GM19043 (cell line): ENCODE measurements around the gene DSCAML1.

Experiments
- ATAC-seq: cut with Tn5 transposase; IDR thresholded peaks from one replicate; pipeline ENCODE4 v1.9.1; 2021; ENCODE audit warnings: low read depth; ENCODE audit not compliant: unreplicated experiment

The DSCAML1 gene

DNA sequence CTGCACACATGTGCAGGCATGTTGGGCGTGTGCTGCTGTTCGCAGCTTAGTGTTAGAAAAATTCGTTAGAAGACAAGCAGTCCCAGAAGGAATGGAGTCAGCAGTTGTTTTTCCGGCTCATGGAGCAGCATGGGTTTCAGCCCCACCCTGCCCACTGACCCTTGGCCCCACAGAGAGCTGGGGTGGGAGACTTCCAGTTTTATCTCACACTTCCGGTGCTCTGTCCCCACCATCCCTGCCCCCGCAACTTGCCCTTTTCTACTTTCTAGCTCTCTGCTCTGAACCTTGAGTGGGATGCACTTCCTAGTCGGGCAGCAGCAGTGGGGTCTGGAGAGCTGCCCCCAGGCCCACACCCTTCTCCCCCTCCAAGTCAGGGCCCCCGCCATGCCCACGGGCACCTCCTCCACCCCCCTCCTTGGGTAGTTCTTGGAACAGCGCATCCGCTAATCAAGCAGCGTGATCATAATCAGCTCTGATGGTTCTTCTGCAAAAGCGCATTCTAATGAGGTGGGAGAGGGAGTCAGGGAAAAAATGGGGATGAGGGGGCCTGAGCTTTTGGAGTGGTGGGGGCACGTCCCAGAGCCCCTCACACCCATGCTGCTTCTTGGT lies 285.0 kb downstream of the DSCAML1 start:
- no peak for ATAC-seq

DNA sequence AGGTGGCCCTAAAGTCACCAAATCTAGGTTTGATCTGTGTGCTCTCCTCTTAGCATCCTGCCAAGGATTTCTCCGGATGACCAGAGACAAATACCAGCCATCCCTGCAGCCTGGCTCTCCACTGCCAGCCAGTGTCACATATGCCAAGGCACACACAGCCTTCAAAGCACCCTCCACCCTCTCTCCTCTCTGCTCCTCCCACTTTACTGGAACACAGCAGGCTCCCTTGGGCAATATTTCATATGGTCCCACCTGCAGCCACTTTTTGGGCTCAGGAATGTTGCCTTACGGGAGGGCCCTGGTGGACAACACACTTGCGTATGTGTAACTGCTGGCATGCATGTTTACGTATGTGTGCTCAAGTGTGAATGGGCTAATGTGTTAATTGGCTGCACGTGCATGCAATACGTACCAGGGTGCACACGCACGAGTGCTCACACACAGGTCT lies 285.5 kb downstream of the DSCAML1 start:
- no peak for ATAC-seq

DNA sequence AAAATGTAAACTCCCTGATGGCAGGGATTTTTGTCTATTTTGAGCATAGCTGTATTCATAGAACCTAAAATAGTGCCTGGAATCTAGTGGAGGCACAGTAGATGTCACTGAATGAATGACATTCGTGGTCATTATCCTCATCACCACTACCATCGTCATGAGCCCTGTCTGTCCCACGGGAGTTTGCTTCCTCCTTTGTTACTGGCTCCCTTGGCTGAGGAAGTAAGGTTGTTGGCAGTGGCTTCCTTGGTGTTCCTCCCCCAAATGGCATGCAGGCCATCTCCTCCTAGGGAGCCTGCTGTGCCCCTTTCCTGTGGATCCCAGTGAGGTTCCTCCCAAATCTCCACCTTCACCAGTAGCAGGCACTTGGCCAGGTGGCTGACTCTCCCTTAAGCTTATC lies 286.4 kb downstream of the DSCAML1 start:
- ATAC-seq: no peak

DNA sequence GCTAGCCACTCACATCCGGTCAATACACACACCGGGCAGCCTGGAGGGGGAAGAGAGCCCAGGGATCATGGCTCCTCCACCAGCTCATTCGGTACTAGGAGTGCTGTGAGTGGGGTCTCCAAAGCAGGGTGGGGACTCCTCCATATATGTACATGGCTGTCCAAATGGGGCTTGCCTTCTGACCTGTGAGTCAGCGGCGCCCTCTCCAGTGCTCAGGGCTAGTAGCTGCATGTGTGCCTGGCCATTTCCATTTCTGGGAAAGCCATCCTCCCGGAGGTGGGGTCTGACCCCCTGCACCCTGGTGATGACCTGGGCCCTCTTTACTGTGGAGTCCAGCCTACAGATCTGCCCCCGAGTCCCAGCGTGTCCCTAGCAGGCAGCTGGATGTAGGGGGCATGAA lies 287.5 kb downstream of the DSCAML1 start:
- no peak for ATAC-seq

DNA sequence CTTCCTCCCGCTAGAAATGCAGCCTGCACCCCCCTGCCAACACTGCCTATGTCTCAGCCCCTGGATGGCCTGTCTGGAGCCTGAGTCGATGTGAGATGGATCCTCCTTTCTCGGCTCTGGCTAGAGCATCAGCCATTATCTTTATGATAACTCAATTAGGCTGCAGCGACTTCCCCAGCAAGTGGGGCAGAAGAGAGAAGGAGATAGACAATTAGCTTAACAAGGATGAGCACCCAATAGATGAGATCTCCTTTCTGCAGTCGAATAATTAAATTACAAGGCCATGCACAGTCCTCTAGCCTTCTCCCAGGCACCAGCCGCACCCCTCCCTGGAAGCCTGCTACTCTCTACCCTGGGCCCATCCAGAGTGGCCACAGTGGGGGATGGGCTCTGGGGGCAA lies 290.0 kb downstream of the DSCAML1 start:
- ATAC-seq: no peak

DNA sequence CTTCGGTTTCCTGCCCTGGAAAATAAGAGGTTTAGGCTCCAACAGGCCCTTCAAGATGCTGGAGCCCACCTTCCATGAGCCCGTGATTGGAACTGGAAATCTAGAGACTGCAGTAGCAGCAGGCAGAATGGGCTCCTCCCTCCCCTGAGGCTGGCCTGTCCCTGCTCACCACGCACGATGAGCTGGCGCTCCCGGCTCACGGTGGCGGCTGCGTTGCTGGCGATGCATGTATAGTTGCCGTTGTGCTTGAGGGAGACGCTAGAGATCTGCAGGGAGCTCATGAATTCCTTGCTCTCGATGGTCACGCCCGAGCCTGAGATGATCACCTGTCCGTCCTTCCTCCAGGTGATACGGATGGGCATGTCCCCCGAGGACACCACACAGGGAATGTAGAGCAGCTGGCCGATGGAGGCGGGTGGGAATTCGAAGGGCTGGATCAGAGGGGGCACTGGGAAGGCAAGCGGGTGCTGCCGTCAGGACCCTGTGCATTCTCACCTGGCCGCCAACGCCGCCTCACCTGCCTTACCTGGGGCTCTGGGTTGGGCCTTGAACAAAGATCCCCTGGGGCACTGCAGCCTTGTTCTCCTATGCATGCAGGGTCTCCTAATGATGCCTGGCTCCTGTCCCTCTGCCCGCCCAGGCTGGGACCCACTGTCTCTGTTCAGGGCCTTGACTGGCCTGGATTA lies 291.6 kb downstream of the DSCAML1 start:
- no peak for ATAC-seq

DNA sequence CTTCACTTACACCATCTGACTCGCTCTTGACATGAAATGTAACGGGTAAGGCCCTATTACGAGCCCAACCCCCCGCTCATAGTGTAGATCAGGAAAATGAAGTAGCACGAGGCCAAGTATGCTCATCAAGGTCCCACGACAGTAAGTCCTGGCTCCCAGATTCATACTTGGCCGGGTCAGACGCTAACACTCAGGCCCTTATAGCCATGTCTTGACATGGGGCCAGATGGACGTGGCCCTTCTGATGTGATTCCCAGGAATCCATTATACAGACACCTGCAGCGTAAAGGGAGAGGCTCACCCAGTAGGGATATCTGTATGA lies 294.3 kb downstream of the DSCAML1 start:
- no peak for ATAC-seq

DNA sequence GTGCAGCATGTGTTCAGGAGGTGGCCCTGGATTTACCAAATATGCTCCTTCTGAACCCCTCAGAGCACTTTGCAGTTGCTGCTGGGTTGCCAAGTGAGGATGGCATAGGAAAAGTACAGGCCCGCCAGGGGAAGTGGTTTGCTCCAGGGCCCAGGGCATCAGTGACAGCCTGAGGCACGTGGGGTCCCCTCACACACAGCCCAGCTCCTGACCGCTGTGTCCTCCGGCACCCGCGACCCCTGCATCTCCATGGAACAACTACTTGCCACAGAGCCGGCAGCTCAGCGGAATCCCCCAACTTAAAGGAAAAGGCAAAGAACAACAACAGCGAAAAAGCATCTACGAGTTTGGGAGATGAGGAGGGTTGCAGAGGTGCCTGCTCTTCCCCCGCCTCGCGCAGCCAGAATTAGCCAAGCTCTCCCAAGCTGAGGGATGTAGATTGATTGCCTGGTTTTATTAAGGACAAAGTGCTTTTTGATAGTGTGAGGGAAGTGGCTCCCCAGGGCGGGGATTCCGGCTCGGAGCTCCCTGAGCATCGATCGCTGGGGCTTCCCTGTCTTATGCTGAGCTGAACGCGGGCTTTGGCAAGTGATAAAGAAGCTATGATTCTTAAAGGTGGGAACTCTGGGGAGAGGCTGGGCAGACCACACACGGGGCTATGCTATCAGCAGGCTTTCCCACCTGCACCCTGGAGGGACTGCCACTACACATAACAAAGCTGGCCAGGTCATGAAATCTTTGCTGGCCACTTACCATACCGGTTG lies 294.8 kb downstream of the DSCAML1 start:
- ATAC-seq: no peak

DNA sequence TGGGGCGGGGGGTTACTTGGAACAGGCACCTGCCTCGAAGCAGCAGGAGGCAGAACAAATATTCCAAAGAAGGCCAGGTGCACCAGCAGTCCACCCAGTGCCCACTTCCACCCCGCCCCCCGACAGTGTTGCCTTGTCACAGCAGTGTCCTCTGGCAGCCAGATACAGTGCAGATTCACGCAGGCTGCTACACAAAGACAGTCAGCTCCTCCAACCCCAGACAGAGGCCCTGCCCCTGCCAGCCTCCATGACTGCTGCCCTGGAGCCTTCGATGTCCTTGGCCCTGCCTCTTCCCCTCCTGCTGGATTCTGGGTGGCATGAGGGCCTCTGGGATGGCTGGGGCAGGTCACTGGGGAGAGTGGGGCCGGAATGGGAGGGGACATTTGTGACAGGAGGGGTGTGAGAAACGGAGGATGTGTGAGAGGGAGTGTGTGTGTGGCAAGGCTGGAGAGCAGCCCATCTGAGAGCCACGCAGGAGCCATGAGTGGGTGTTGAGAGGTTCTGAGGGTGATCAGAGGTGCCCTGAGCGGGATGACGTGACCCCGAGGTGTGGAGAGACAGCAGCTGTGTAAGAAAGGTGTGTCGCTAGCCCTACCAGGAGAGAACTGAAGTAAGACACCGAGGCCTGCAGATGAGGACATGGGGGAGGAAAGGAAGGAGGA lies 295.6 kb downstream of the DSCAML1 start:
- ATAC-seq: no peak

DNA sequence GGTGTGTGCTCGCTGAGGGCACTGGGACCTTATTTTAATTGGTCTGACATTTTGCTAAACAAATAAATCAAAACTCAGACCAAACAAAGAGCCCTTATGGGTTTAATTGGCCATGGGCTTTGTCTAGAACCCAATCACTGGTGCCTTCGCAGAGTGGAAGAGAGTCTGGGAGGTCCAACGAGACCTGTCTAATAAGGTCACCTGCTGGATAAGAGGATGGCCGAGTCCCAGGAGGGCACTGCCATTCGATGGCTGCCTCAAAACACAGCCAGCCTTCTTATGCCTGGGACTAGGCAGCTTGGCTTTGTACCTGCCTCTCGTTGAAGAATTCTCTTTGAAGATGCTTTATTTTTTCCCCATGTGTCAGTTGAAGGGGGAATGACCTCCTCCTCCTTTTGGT lies 298.2 kb downstream of the DSCAML1 start:
- ATAC-seq: no peak

DNA sequence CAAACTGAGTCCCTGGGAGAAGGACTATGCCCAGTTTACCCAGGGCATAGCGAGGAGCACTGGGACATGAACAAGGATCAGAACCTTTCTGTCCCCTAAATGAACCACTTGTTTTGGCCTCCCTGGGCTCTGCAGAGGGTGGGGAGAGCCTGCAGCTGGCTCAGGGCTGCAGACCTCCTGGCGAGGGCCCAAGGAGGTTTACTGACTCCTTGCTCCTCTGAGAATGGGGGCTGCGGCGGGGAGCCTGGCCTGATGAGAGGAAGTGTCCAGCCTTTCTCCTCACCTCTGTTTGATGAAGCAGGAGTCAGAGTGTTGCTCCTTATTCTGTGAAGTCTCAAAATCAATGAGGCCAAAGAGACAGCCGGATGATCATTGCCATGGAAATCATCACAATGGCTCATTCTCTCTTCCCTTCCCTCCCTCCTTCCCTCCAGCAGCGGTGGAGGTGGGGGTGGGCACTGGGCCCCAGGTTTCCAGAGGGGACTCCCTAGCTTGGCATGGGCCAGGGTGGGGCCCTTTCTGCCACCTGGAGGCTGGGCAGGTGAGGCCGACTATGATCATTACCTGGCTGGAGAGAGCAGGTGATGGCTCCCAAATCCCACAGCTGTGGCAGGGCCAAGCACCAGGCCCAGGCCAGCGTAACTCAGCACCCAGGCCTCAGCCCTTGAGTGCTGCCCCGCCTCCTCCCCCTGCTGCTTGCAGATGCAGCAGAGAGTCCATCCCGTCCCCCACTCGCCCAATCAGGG lies 299.6 kb downstream of the DSCAML1 start:
- no peak for ATAC-seq

DNA sequence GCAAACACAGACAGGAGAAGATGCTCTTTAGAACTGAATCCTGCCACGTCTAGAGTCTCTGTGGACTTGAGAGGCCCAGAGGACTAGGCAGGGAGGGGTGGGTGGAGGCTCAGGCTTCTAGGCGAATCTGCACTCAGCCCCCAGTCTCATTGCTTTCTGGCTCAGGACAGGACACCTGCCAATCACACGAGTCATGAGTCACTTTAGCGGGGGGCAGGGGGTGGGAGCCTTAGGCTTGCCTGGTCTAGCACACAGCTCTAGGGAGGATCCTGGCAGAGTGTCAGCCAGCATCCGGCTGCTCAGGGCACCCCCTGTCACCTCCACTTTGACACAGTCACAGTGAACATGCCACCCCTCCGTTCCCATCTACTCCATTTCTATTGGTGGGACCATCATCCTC lies 301.7 kb downstream of the DSCAML1 start:
- ATAC-seq: no peak

DNA sequence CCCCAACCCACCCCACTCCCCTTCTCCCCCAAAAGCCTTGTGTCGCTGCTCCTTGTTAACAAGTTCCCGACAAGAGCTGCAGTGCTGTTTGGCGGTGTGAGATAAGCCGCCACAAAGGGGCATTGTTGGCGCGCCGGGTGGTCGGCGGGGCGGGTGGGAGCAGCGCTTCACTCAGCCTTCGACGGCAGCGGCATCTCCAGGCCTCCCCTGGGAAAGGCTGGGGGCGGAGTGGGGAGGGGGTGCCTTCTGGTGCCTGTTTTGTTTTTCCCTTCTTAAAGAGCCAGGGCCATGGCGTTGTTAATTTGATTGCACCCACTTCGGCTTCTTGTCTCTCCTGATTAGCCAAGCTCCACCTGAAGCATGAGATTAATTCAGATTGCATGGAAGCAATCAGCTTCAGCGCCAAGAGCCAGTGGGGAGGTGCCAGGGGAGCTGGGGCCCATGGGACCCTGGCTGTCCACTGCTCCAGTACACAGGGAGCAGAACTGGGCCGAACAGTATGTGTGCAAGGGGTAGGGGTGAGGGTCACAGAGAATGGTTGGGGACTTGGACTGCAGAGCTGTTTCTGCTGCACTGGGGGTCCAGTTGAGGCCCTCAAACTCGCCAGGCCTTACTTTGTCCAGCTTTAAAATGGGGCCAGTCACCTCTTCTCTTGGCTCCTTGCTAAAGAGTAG lies 304.3 kb downstream of the DSCAML1 start:
- ATAC-seq: no peak

DNA sequence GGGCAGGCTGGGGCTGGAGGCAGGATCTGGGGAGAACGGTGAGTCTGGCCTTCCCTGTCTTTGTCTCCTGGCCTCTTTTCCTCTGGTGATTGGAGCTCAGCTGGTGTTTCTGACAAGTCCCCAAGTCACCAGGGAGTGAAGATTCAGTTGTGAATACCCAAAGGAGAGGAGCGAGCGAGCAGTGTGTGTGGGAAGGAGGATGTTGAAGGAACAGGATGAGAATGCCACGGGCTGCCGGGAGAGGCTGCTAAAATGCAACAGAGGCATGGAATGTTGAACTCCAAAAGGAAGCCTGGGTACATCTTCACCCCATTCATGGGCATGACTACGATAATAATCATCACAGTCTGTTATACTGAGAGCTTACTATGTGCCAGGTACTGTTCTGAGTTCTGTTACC lies 306.1 kb downstream of the DSCAML1 start:
- ATAC-seq: no peak

DNA sequence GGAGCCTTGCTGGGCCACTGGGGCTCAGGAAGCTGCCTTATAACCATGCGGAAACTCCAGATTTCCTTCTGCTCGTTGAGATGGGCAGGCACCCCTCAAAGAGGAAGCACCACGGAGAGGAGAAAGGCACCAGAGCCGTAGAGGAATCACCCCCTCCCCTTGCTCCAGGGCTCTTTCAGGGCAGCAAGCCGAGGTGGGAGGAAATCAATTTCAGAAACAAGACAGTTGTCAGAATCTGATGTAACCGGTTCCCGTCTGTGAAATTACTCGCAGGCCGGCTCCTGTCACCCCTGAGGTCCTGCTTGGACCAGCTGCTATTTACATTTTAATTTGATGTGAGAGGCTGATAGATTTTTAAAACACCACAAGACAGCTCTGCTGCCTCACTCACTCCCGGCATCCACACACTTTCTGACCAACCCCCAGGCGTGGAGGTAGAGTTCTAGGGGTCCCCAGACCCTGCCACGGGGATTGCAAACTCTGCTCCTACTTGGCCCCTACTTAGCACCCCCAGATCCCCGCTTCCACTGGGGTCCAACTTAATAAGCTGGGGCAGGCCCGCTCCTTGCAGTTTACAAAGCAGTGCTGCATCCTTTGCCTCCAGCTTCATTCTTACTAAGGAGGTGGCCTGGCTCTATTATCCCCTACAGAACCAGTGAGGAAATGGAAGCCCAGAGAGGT lies 306.9 kb downstream of the DSCAML1 start:
- no peak for ATAC-seq

DNA sequence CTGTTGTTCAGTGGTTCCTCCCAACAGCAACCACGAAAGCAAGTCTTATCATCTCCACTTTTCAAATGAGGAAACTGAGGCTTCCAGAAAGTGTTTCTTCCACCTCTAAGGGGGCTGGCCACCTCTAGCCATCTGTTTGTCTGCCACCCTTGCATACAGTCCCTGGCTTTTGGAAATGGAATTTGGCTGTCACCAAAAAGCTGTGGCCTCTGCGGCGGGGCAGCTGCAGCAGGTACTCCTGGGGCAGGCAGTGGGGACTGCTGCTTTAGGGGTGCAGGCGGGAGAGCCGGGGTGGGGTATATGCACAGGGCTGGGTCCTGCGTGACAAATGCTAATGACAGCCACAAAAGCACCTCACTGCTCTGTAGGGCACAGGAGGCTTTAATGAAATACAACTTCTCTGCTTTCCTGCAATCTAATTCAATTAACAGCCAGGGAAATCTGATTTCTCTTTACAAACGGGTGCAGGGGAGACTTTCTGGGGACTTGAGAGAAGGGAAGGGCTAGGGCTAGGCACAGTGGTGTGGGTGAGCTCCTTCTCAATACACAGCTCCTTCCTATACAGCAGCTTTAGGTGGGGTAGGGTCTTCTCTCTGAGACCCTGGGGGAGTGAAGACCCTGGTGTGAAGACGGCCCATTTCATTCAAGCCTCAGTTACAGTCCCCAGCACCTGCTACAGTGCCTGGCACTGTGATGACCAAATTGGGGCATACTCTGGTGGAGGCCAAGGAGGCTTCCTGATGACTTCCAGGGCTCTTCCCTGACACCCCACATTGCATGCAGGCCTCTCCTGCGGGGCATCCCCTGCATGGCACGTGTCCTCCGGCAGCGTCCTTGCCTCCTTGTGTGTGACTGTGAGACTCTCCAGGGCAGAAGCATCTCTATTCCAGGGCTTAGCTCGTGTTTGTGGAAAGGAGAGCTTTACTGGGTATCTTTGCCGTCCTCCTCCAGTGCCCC lies 307.7 kb downstream of the DSCAML1 start:
- ATAC-seq: no peak

DNA sequence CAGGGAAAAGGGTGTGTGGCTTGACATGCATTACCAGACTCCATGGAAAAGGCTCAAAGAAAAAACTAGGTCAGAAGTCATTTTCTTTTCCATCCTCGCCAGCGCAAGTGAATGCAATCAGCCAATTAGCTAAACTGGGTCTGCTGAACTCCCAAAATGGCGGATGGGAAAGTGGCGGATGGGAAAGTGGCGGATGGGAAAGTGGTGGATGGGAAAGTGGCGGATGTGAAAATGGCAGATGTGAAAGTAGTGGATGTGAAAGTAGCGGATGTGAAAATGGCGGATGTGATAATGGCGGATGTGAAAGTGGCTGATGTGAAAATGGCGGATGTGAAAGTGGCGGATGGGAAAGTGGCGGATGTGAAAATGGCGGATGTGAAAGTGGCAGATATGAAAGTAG lies 311.0 kb downstream of the DSCAML1 start:
- ATAC-seq: no peak

DNA sequence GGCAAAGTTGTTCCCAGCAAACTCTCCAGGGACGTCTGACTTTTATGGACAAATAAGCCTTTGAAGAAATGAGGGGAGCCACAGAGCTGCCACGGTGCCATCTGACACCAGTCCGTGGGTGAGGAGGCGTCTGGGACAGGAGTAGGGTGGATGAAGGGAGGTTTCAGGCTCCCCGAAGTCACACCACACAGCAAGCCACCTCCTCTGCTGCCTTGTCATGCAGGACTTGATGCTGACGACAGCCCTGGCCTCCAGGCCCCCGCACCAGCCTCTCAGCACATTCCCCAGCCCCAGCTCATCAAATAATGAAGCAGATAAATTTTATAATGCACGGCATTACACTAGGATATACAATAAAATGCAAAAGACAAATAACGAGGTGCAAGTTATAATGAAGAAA lies 312.9 kb downstream of the DSCAML1 start:
- no peak for ATAC-seq

DNA sequence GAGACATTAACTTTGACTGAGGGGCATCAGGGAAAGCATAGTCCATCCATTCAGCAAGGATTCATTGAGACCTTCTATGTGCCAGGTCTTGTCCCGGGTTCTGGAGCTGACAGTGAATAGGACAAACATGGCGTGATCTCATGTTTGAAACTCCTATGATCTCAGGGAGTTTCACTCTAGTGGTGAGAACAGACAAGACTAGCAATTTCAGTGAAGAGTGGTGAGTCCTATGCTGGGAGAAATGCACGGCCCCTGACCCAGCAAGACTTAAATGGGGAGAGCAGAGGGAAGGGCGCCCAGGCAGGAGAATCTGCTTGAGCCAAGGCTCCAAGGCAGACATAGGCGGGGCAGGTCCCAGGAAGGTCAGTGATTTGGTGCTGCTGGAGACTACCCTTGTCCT lies 313.6 kb downstream of the DSCAML1 start:
- no peak for ATAC-seq
